ENCODE data around the gene KLHL26. TPM values are rescaled to one million over a fixed set of nuclear protein-coding genes. Genes with fewer than 3 reads are reported as not detected.

The KLHL26 gene
- total RNA-seq, 1 donor from 2014 or later = 7.0 TPM

- DNase-seq = no peak
Measured at GRCh38 chr19:18687740-18688465, 51.1 kb downstream of the KLHL26 start.

- DNase-seq = no peak
Measured at GRCh38 chr19:18696023-18696422, 59.2 kb downstream of the KLHL26 start.

GRCh38 chr19:18697680-18698079 lies 60.9 kb downstream of the KLHL26 start:
- DNase-seq = no peak

- DNase-seq = no peak
Measured at GRCh38 chr19:18698321-18699167, 61.7 kb downstream of the KLHL26 start.

- DNase-seq = no peak
Measured at GRCh38 chr19:18699403-18700054, 62.7 kb downstream of the KLHL26 start.

GRCh38 chr19:18700501-18701249 lies 63.8 kb downstream of the KLHL26 start:
- DNase-seq = peak; percentile 52

- DNase-seq = no peak
Measured at GRCh38 chr19:18701250-18701608, 64.4 kb downstream of the KLHL26 start.

- DNase-seq = no peak
Measured at GRCh38 chr19:18704054-18704453, 67.2 kb downstream of the KLHL26 start.

GRCh38 chr19:18704971-18705370 lies 68.1 kb downstream of the KLHL26 start:
- DNase-seq = no peak

- DNase-seq = no peak
Measured at GRCh38 chr19:18708452-18709231, 71.8 kb downstream of the KLHL26 start.

GRCh38 chr19:18709546-18709945 lies 72.7 kb downstream of the KLHL26 start:
- no peak for DNase-seq

GRCh38 chr19:18710186-18710585 lies 73.4 kb downstream of the KLHL26 start:
- DNase-seq = no peak

- DNase-seq = no peak
Measured at GRCh38 chr19:18710996-18711751, 74.3 kb downstream of the KLHL26 start.

GRCh38 chr19:18711893-18712292 lies 75.1 kb downstream of the KLHL26 start:
- DNase-seq = no peak

- DNase-seq = no peak
Measured at GRCh38 chr19:18712981-18713380, 76.2 kb downstream of the KLHL26 start.

GRCh38 chr19:18713550-18714117 lies 76.8 kb downstream of the KLHL26 start:
- DNase-seq = no peak

- no peak for DNase-seq
Measured at GRCh38 chr19:18715416-18715815, 78.6 kb downstream of the KLHL26 start.

- DNase-seq = no peak
Measured at GRCh38 chr19:18716857-18717256, 80.0 kb downstream of the KLHL26 start.

GRCh38 chr19:18717601-18718000 lies 80.8 kb downstream of the KLHL26 start:
- DNase-seq = no peak

- no peak for DNase-seq
Measured at GRCh38 chr19:18718015-18718526, 81.2 kb downstream of the KLHL26 start.

All from occipital lobe (tissue), 2 donors.